GM19023 (cell line): ENCODE data around the gene SIGLEC5.

ENCODE experiments used
- ATAC-seq: cut with Tn5 transposase; IDR thresholded peaks from one replicate; pipeline ENCODE4 v1.9.1; 2021; ENCODE audit warnings: mild to moderate bottlenecking, moderate library complexity; ENCODE audit not compliant: unreplicated experiment

Gene SIGLEC5

GRCh38 chr19:51628153-51628939 is 1.9 kb downstream of the SIGLEC5 start:
- no peak for ATAC-seq

- ATAC-seq = no peak
Measured at GRCh38 chr19:51627491-51628138, 2.6 kb downstream of the SIGLEC5 start.

GRCh38 chr19:51626675-51627074 is 3.5 kb downstream of the SIGLEC5 start:
- ATAC-seq = no peak

GRCh38 chr19:51621178-51621577 is 9.0 kb downstream of the SIGLEC5 start:
- no peak for ATAC-seq

- no peak for ATAC-seq
Measured at GRCh38 chr19:51615991-51616390, 14.2 kb downstream of the SIGLEC5 start.

GRCh38 chr19:51614789-51615188 is 15.4 kb downstream of the SIGLEC5 start:
- ATAC-seq = no peak

- ATAC-seq = no peak
Measured at GRCh38 chr19:51610576-51610975, 19.6 kb downstream of the SIGLEC5 start.

GRCh38 chr19:51607920-51608562 is 22.2 kb downstream of the SIGLEC5 start:
- no peak for ATAC-seq

GRCh38 chr19:51607077-51607476 is 23.1 kb downstream of the SIGLEC5 start:
- ATAC-seq = peak; percentile 93

- ATAC-seq = no peak
Measured at GRCh38 chr19:51602189-51602854, 27.9 kb downstream of the SIGLEC5 start.

GRCh38 chr19:51600940-51601580 is 29.1 kb downstream of the SIGLEC5 start:
- ATAC-seq = no peak

- ATAC-seq = no peak
Measured at GRCh38 chr19:51599084-51599483, 31.1 kb downstream of the SIGLEC5 start.

GRCh38 chr19:51598159-51598915 is 31.9 kb downstream of the SIGLEC5 start:
- no peak for ATAC-seq

GRCh38 chr19:51595190-51596175 is 34.7 kb downstream of the SIGLEC5 start:
- ATAC-seq = no peak

GRCh38 chr19:51594774-51595109 is 35.5 kb downstream of the SIGLEC5 start:
- ATAC-seq = no peak

- peak; percentile 98 for ATAC-seq
Measured at GRCh38 chr19:51593969-51594773, 36.0 kb downstream of the SIGLEC5 start.

GRCh38 chr19:51593138-51593890 is 36.9 kb downstream of the SIGLEC5 start:
- ATAC-seq = no peak

- no peak for ATAC-seq
Measured at GRCh38 chr19:51592521-51592920, 37.7 kb downstream of the SIGLEC5 start.
